LoVo (cell line): ENCODE data around the gene FHOD1.

Experiments used
- DNase-seq: peaks from one replicate; pipeline ENCODE4 v3.0.0-alpha.2; 2016; ENCODE audit warnings: low spot score

FHOD1 gene

DNA sequence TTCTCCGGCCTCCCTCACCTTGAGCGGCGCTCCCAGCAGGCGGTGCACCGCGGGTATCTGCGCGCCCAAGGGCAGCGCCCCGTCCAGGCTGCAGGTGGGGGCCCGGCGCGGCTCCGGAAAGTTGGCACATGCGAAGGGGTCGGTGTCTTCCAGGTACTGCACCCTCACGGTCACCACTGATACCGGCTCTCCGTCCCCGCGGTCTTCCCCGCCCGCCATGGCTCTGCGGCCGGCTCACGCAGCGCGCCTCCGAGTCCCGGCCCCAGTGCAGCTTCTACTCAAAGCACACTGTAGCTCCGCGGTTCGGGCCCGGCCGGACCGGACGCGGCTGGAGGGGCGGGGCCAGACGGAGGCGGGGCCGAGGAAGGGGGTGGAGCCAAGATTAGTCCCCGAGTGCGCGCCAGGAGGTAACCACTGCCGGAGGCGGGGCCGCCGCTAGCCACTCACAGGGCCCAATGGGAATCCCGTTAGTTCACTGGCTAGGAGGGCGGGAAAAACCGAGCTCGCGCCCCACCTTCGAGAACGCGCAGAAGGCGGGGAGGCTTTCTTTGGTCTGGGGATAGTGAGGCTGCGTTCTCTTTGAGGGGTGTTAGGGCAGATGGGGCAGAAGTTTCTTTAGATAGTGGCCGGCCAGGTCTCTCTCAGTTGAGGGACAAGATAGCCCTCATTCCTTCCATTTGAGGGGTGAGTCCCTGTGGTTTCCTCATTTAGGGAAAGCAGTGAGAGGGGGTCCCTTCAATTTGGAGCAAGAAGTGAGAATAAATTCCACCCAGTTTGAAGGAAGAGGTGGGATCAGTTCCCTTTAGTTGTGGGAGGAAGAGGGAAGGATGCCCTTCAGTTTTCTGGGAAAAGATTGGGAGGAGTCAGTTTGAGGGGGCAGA, at the start of gene FHOD1:
Gene FHOD1 (minus strand): TSS at position 290 of the 881 bp plus-strand sequence. CDS start 71 bp downstream, at position 219.
- DNase-seq: peak; percentile 97

DNA sequence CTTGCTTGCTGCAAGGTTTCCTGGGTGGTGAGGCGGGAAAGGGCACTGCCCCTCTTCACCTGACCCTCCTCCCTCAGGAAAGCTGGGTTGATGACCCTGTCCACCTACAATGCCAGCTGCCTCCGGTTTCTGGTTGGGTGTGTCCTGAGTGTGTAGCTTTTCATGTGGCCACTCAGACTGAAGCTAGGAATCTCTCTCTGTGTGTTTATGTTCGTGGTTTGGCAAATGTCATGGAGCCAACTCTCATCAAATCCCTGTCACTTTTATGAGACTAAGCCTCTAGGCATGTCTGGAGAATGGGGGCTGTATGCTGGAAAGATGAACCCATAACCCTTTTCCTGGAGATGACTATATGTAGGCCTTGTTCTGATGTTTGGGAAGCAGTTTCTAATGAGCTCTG, 49.1 kb upstream of the FHOD1 start:
- peak; percentile 41 for DNase-seq

DNA sequence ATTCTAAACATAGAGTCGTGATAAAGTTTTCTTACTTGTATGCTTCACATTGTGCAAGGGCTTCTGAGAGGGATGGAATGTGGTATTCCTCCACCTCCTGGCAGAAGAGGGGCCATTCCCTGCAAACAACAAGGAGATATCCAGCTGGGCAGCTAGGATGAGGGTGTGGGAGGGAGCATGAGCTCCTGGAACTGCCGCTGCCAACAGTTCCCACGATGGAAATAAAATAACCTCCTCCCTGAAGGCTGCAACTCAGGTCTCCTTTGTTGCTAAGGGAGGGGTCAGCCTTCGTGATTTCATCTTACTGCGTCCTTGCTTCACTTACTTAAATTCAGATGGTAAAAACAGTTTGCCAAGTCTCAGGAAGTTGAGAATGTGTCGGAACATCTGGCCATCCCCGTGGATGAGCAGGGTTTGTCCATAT, 47.7 kb upstream of the FHOD1 start:
- no peak for DNase-seq

DNA sequence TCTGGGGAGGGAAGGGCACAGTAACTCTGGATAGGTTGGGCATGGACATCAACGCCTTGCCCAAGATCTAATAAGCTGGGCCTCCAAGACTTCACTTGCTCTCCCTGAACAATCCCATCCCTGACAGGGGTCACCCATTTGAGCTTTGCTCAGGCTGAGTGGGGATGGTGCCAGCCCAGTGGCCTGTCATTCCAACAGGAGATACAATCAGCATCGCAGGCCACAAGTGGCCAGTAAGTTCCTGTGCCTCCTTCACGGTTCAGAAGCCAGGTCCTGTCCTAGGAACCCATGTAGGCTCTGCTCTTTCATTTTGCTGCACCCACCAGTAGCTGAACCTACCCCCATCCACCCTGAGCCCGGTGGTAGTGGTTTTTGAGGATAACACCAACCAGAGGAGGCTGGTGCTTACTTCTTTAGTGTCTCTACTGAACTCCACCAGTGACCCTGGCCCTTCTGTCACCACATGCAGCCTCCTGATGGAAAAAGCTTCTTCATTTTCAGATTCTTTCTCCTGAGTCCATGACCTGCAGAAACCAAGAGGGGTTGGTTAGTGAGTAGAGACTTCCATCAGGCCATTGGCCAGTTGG, 47.0 kb upstream of the FHOD1 start:
- no peak for DNase-seq

DNA sequence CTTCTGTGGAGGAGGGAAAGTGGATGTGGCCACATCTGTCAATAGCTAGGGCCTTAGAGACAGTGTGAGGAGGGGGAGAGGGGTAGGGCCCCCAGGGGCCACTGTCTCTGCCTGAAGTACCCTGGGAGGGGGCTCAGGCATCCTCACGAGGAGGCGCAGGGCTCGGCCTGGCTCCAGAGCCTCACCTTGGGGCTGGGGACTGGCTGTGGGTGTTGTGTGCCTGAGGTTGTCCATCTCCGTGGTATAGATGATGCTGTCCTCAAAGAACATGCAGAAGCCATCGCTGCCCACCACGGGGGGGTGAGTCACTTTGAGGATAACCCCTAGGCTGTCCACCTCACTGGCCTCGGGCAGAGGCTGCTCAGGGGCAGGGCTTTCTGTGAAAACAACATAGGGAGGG, 44.2 kb upstream of the FHOD1 start:
- DNase-seq: no peak

DNA sequence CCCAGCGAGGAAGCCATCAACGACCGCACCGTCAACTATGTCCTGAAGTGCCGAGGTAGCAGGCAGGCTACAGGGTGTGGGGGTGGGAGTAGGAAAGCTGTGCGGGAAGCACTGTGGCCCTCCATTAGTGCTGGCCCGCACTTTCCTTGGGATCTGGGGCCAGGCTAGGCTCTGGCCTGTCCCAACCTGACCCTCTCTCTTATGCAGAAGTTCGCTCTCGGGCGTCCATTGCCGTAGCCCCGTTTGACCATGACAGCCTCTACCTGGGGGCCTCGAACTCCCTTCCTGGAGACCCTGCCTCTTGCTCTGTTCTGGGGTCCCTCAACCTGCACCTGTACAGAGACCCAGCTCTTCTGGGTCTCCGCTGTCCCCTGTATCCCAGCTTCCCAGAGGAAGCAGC, 40.7 kb upstream of the FHOD1 start:
- DNase-seq: no peak

DNA sequence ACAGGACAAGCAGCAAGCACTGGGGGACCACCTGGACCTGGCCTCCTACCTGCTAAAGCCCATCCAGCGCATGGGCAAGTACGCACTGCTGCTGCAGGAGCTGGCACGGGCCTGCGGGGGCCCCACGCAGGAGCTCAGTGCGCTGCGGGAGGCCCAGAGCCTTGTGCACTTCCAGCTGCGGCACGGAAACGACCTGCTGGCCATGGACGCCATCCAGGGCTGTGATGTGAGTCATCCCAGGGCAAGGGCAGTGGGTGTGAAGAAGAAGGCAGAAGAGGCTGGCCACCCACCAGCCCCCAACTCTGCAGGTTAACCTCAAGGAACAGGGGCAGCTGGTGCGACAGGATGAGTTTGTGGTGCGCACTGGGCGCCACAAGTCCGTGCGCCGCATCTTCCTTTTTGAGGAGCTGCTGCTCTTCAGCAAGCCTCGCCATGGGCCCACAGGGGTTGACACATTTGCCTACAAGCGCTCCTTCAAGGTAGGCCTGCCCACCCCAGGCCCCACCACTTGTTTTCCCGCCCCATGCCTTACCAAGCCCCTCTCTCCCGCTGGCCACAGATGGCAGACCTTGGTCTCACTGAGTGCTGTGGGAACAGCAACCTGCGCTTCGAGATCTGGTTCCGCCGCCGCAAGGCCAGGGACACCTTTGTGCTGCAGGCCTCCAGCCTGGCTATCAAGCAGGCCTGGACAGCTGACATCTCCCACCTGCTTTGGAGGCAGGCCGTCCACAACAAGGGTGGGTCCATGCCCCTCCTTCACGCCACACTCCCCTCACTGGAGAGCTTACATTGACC, 39.4 kb upstream of the FHOD1 start:
- DNase-seq: no peak

DNA sequence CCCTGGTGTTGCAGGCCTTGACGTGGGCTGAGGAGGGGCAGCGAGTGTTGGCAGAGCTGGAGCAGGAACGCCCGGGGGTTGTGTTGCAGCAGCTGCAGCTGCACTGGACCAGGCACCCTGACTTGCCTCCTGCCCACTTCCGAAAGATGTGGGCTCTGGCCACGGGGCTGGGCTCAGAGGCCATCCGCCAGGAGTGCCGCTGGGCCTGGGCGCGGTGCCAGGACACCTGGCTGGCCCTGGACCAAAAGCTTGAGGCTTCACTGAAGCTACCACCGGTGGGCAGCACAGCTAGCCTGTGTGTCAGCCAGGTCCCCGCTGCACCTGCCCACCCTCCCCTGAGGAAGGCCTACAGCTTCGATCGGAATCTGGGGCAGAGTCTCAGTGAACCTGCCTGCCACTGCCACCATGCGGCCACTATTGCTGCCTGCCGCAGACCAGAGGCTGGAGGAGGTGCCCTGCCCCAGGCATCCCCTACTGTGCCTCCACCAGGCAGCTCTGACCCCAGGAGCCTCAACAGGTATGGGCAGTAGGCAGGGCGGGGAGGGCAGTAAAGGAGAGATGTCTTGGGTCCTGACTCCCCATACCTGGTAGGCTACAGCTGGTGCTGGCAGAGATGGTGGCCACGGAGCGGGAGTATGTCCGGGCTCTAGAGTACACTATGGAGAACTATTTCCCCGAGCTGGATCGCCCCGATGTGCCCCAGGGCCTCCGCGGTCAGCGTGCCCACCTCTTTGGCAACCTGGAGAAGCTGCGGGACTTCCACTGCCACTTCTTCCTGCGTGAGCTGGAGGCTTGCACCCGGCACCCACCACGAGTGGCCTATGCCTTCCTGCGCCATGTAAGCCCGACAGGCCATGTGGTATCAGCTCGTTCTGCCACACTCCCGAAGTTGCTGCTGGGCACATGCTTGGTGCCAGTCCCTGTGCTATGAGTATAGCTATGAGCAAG, 37.7 kb upstream of the FHOD1 start:
- peak; percentile 10 for DNase-seq

DNA sequence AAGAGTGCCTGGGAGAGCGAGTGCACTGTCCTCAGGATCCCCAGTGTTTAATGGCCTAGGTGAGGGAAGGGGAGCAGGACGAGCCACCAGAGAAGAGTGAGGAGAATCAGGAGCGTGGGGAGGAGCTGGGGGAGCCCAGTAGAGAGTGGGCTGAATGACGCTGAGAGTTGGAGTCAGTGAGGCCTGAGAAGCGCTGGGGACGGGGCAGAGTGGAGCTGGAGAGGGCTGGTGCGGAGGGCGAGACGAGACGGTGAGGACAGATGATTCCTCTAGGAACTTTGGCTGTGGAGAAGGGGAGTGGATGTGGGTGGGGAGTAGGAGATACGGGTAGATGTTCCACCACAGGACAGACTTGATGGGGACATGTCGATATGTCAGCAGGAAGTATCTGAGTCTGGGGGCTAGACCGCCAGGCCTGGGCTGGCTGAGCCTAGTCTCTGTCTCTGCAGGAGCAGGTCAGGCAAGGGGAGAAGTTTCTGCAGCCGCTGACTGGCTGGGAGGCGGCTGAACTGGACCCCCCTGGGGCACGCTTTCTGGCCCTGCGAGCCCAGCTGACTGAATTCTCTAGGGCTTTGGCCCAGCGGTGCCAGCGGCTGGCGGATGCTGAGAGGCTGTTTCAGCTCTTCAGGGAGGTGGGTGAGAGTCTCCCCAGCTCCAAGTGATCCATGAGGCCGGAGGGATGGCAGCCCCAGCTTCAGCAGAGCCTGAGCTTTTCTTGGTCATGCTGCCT, 36.7 kb upstream of the FHOD1 start:
- DNase-seq: no peak

DNA sequence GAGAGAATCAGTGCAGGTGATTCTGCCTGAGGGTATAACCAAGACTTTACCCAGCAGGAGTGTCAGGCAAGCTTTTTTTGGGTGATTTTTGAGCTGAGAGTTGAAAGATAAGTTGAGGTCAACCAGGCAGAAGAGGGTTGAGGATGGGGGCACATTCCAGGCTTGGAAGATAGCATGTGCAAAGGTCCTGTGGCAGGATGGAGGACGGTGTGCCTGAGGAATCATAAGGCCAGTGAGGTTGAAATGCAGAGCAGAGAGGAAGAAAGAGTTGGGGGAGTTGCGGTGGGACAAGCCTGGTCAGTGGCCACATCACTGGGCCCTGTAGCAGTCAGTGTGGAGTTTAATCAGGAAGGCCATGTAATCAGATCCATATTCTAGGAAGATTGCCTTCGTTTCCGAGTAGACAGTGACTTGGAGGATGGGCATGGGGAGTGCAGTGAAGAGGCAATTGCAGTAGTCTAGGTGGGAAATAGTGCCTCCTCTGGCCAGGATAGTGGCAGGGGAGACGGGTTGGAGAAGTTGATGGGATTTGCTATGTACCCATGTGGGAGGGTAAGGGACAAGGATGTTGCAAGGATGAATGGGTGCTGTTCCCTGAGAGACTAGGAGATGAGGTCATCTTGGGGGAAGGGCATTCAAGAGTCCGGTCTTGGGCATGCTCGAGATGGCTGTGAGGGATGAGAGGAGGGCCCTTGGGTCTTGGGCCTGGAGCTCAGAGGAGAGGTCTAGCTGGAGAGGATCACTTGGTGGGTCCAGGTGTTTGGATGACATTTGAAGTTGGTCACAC, 36.0 kb upstream of the FHOD1 start:
- DNase-seq: no peak

DNA sequence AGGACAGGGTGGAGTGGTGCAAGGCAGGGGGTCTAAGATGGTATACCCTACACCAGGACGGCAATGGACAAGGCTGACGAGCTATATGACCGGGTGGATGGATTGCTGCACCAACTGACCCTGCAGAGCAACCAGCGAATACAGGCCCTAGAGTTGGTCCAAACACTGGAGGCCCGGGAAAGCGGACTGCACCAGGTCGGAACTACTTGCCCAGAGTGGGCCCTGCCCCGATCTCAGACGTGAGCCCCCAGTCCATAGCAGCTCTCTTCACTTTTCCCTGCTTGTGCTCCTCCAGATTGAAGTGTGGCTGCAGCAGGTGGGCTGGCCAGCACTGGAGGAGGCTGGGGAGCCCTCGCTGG, 35.1 kb upstream of the FHOD1 start:
- no peak for DNase-seq

DNA sequence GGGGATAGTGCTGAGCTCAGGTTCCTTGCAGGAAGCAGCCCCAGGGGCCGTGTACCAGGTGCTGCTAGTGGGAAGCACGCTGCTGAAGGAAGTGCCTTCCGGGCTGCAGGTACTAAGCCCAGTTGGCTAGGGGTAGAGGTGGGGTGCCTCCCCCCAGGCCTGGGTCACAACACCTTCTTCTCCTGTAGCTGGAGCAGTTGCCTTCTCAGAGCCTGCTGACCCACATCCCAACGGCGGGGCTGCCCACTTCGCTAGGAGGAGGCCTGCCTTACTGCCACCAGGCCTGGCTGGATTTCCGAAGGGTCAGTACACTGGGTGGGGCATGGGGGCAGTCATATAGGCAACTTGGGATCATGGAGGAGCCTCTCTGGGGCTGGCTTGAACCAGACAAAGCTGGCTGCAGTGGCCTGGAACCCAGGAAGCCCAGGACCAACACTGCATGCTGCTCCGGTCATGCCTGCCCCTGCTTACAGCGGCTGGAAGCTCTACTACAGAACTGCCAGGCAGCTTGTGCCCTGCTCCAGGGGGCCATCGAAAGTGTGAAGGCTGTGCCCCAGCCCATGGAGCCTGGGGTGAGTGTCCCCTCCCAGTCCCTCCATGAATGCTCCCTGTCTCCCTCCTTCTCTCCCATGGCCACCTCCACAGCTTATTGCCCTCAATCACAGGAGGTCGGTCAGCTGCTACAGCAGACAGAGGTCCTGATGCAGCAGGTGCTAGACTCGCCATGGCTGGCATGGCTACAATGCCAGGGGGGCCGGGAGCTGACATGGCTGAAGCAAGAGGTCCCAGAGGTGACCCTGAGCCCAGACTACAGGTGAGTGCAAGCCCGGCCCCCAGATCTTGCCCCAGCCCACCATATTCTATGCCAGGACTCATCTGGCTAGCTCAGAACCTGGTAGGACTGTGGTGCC, 34.5 kb upstream of the FHOD1 start:
- no peak for DNase-seq

DNA sequence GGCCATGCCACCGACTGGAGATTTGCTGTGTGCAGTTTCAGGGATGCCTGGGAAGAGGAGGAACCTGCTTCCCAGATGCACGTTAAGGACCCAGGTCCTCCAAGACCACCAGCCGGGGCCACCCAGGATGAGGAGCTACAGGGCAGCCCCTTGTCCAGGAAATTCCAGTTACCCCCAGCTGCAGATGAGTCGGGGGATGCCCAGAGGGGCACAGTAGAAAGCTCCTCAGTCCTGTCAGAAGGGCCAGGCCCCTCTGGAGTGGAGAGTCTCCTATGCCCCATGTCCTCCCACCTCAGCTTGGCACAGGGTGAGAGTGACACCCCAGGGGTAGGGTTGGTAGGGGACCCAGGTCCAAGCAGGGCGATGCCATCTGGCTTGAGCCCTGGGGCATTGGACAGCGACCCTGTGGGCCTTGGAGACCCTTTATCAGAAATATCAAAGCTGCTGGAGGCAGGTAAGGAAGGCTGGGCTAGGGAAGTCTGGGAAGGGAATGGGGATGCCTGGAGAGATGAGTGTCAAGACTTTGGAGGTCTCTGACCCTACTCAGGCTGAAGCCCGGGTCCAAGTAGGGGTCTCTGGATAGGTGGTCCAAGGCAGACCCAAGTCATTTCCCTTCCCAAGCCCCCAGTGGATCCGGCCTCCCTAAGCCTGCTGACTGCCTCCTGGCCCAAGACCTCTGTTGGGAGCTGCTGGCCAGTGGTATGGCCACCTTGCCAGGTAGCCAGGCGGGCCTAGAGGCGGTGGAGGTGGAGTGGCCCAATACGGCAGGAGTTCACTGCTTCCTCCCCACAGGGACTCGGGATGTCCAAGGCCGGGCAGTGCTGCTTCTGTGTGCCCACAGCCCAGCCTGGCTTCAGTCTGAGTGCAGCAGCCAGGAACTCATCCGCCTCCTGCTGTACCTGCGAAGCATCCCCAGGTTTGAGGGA, 33.1 kb upstream of the FHOD1 start:
- no peak for DNase-seq

DNA sequence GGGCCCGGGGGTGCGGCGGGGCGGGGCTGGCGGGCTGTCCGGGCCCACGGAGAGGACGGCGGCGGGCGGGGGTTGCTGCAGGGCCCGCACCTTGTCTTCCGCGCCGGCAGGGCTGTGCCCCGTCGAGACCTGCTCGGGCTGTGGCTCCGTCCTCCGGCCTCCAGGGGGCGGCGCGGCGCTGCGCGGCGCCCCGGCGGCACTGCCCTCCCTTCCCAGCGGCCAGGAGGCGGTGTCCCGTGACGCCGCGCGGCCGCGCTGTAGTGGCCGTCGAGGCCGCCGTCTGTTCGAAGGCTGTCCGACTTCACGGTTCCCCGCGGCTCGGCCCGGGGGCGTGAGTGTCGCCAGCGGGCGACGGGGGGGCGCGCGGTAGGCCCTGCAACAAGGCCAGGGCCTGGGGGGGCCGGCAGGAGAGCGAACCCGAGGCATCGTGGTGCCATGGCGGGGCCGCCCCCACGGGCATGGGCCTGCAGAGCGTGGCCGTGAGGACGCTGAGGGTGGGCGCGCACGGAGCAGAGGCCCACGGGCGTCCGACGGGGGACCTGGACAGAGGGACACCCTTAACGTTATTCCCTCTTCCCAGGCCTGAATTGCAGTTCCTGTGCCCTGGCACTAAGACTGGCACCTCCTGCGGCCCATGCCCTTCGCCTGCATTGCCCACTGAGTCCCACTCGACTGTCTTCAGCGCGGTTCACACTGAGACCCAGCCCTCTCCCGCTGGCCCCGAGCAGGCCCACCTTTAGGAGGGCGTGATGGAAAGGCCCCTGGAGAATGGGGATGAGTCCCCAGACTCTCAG, 32.2 kb upstream of the FHOD1 start, which contains the start of gene PLEKHG4:
Gene PLEKHG4 (plus strand): TSS at position 237 of the 794 bp plus-strand sequence. CDS start 513 bp downstream, at position 750.
- peak; percentile 90 for DNase-seq

DNA sequence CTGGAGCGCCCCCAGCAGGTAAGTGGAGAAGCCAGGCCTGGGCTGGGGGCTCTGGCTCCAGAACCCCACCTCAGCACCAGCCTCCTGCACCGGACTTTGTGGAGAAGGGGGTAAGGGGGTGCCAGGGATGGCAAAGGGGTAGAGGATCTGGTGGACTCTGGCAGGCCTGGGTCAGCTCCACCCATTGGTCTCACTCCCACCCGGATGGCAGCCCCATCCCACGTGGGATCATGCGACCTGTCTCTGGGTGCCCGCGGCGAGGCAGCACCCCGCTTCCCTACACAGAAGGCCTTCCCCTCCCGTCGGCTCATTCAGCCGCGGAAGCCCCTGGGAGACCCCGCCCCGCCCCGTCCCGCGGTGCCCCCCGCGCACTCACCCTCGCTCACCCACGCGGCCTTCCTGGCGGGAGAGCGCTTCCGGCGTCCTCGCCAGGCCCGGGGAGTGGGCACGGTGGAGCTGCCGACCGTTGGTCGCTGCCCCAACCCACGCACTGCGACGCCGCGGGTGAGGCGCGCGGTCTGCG, 31.6 kb upstream of the FHOD1 start:
- DNase-seq: peak; percentile 31

DNA sequence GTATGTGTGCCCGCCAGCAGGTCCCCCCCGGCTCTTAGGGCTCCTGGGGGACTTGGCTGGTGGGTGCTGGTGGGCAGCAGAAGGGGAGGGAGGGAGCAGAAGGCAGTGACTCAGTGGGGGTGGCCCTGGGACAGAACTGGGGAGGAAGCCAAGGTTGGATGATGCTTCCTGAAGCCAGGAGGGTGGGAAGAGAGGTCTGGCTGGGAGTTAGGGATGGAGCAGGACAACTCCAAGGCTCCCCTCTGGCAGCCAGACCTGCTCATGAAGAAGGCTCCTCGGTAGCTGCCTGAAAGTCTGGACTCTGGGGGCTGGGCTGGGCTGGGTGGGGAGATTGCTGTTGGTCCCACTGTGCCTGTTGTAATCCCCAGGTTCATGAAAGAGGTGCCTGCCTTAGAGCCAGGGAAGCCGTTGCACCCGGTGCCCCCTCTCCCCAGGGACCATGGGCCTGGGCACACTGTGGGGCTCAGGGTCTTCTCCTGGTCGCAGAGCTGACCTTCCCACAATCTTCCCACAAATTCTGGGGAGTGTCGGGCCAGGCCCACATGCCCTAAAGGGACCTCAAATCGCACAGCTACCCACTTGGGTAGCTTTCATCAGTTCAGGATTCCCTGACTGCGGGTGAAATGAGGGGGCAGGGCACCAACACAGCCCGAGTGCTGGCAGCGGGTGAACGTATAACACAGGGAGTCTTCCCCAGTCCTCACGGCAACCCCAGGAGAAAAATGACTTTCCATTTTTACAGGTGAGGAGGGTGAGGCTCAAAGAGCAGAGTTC, 30.9 kb upstream of the FHOD1 start:
- DNase-seq: peak; percentile 5
